ENCODE measurements around the gene SHQ1. TPM values are rescaled to one million over a fixed set of nuclear protein-coding genes. Genes with fewer than 3 reads are reported as not detected.

SHQ1 gene
- total and polyA plus RNA-seq, 9 of the 15 experiments (the other 6 are each of a cell fraction or from before 2014, with no cell fraction given), result 9.2 to 25.0 (median 14.1) TPM

DNA sequence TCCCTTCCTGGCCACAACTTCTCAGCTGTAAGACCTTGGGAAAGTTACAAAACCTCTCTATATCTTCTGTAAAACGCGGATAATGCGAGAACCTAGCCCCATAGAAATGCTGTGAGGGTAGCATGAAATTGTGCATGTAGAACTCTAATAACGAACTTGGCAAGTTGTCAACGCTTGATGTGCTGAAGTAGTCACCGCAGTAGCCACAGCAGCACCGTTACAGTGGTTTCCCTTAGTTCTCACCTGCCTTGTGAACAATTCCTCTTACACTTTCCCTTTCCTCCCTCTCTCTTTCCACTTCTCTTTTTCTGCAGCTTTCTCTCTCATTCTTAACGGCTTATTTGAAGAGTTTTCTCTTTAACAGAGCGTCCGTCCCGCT, 447 bp upstream of the SHQ1 start (continued):
- TF ChIP-seq, protein P1, sequence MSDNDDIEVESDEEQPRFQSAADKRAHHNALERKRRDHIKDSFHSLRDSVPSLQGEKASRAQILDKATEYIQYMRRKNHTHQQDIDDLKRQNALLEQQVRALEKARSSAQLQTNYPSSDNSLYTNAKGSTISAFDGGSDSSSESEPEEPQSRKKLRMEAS (CRISPR knock-in tag; IDR thresholded peaks at IDR 0.05), result no peak
- TF ChIP-seq MTA1 (IDR thresholded peaks at IDR 0.05; ENCODE audit: borderline replicate concordance) (no peak), SP1 (CRISPR knock-in tag; IDR thresholded peaks at IDR 0.05) (no peak), ZC3H8 (IDR thresholded peaks at IDR 0.05) (no peak), ZNF311 (CRISPR knock-in tag; IDR thresholded peaks at IDR 0.05) (no peak), SPI1 (IDR thresholded peaks at IDR 0.05; ENCODE audit: borderline replicate concordance, low read depth, low read length) (0 out of 2 replicates have a peak, but pooled peaks have one; percentile 6), ZNF75A (CRISPR knock-in tag; IDR thresholded peaks at IDR 0.05) (no peak), ZBTB1 (CRISPR knock-in tag; IDR thresholded peaks at IDR 0.05; ENCODE audit: borderline replicate concordance, low read depth) (0 out of 2 replicates have a peak, but pooled peaks have one; percentile 68), CBX8 (IDR thresholded peaks at IDR 0.05; ENCODE audit: borderline replicate concordance, extremely low read depth, low read depth, low read length, poor library complexity, severe bottlenecking) (no peak), MCM7 (IDR thresholded peaks at IDR 0.05) (no peak), HDAC8 (tag; IDR thresholded peaks at IDR 0.05) (no peak), GTF2F1 (IDR thresholded peaks at IDR 0.05; ENCODE audit: low read depth, low read length) (no peak), FOXA1 (IDR thresholded peaks at IDR 0.05; ENCODE audit: borderline replicate concordance) (no peak), NFIC (IDR thresholded peaks at IDR 0.05) (peak; percentile 69)
- TF ChIP-seq, protein P2, sequence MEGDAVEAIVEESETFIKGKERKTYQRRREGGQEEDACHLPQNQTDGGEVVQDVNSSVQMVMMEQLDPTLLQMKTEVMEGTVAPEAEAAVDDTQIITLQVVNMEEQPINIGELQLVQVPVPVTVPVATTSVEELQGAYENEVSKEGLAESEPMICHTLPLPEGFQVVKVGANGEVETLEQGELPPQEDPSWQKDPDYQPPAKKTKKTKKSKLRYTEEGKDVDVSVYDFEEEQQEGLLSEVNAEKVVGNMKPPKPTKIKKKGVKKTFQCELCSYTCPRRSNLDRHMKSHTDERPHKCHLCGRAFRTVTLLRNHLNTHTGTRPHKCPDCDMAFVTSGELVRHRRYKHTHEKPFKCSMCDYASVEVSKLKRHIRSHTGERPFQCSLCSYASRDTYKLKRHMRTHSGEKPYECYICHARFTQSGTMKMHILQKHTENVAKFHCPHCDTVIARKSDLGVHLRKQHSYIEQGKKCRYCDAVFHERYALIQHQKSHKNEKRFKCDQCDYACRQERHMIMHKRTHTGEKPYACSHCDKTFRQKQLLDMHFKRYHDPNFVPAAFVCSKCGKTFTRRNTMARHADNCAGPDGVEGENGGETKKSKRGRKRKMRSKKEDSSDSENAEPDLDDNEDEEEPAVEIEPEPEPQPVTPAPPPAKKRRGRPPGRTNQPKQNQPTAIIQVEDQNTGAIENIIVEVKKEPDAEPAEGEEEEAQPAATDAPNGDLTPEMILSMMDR (IDR thresholded peaks at IDR 0.05 in 2 of 3, conservative IDR thresholded peaks at IDR 0.05 in 1 of 3; ENCODE audit: insufficient read depth in 2 of 3, low read depth in 1 of 3, low read length in 3 of 3), result no peak
- TF ChIP-seq, protein P3, sequence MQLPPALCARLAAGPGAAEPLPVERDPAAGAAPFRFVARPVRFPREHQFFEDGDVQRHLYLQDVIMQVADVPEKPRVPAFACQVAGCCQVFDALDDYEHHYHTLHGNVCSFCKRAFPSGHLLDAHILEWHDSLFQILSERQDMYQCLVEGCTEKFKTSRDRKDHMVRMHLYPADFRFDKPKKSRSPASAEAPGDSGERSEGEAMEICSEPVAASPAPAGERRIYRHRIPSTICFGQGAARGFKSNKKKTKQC (CRISPR knock-in tag; IDR thresholded peaks at IDR 0.05), result no peak
- TF ChIP-seq, protein P4, sequence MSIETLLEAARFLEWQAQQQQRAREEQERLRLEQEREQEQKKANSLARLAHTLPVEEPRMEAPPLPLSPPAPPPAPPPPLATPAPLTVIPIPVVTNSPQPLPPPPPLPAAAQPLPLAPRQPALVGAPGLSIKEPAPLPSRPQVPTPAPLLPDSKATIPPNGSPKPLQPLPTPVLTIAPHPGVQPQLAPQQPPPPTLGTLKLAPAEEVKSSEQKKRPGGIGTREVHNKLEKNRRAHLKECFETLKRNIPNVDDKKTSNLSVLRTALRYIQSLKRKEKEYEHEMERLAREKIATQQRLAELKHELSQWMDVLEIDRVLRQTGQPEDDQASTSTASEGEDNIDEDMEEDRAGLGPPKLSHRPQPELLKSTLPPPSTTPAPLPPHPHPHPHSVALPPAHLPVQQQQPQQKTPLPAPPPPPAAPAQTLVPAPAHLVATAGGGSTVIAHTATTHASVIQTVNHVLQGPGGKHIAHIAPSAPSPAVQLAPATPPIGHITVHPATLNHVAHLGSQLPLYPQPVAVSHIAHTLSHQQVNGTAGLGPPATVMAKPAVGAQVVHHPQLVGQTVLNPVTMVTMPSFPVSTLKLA (conservative IDR thresholded peaks at IDR 0.05), result peak in 1 of 2 experiments; percentile 2; a peak in 1 of 4 replicates
- TF ChIP-seq, protein P5, sequence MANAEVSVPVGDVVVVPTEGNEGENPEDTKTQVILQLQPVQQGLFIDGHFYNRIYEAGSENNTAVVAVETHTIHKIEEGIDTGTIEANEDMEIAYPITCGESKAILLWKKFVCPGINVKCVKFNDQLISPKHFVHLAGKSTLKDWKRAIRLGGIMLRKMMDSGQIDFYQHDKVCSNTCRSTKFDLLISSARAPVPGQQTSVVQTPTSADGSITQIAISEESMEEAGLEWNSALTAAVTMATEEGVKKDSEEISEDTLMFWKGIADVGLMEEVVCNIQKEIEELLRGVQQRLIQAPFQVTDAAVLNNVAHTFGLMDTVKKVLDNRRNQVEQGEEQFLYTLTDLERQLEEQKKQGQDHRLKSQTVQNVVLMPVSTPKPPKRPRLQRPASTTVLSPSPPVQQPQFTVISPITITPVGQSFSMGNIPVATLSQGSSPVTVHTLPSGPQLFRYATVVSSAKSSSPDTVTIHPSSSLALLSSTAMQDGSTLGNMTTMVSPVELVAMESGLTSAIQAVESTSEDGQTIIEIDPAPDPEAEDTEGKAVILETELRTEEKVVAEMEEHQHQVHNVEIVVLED (CRISPR knock-in tag; IDR thresholded peaks at IDR 0.05), result no peak
